HG02970 (cell line): ENCODE data around the gene FAM131B.
"Not testable (repeated sequence)": the region's sequence is repeated elsewhere in the genome, so short reads cannot be mapped to it uniquely, and the experiment has no call there.

ENCODE experiments used
- ATAC-seq: cut with Tn5 transposase; IDR thresholded peaks from one replicate; pipeline ENCODE4 v1.9.1; 2021; ENCODE audit warnings: mild to moderate bottlenecking, moderate library complexity, moderate number of reproducible peaks; ENCODE audit not compliant: unreplicated experiment, low FRiP score

The FAM131B gene

DNA sequence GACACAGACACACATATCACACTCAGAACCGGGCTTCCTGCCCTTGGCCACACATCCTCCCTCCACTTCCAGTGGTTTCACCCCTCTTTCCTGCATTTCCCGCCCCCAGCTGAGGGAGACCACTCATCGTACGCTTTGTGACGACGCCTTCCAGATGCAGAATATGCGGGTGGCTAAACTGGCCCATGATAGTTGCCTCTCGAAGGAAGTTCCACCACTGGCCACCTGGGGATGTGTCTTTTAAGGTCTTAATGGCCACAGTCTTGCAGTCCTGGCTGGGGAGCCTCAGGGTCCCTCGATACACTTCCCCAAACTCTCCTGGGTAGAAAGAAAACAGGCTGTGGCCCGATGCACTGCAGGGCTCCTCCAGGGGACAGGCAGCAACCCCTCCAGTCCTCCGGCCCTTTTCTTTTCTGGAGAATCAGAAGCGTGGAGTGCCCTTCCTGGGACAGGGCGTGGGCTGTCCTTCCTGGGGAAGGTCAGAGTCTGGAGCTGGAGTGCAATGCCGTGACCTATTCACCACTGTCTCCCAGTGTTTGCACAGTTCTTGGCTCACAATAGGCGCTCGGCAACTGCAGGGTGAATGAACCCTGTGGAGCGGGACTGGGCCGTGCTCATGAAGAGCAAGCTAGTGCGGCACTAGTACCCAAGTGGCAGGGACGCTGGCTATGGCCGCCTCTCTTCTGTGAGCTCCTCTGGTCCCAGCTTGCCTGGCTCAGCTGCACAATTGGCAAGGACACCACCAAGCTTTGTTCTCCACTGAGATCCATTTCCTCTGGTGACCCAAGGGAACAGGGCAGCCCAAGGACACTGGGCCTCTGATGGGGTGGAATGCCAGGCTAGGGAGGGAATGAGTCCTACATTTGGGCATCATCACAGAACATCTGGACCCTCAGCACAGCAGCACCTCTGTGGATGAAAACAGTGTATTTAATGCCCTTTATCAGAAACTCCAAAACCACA is 33.0 kb upstream of the FAM131B start:
- ATAC-seq: no peak

DNA sequence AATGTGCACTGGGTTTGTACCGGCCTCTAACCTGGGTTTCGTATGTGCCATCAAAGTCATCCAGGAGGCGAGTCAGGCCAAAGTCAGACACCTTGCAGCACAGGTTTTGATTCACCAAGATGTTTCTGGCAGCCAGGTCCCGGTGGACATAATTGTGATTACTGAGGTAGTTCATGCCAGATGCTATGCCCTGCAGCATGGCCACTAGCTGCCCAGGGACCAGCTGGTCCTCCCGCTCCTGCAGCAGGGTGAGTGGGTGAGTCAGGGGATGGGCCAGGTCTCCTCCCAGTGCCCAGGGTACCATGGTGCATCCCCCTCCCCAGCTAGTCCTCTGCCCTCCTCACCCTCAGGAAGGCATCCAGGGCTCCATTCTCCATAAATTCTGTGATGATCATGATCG is 32.3 kb upstream of the FAM131B start:
- ATAC-seq: no peak

DNA sequence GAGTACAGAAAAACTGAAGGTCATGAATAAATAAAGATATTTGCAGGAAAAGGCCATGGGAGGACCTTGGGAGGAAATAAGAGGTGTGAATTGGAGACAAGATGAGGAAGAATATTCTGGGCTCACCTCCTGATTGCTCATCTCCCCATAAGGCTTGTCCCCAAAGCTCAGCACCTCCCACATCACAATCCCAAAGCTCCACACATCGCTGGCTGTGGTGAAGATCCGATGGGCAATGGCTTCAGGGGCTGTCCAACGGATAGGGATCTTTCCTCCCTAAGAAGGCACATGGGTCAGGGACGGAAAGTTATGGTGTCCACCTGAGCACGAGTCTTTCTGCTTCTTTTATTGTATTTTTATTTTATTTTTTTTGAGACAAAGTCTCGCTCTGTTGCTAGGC is 31.6 kb upstream of the FAM131B start:
- ATAC-seq: no peak

DNA sequence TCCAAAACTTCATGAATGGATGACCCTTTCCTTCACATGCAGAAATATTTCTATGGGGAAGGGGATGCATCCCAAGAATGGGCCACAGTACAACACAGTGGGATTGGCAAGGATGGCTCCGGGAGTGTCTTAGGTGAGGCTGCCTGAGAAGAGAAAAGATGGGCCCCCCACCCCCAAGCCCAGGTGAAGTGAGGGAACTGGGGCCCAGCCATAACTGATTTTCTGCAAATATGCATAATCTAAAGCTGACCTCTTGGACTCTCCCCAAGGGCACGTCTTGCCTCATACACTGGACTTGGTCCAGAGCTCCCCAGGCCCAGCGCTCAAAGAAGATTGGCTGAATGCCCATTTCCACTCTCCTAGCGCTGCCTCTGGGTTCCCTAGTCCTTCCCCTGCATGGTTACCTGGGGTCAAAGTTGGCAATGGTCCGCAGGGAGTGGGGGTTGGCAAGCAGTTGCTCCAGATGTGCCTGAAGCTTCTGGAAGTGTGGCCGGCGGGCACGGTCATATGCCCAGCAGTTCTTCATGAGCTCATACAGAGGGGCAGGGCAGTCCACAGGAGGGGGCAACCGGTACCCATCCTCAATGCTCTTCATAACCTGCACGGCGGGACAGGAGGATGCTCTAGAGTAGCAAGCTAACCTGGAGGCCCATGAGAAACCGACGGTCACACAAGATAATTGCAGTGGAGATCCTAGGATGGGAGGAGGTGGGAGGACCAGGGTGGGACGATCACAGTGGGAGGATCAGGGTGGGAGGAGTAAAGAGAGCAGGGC is 30.9 kb upstream of the FAM131B start:
- ATAC-seq: no peak

DNA sequence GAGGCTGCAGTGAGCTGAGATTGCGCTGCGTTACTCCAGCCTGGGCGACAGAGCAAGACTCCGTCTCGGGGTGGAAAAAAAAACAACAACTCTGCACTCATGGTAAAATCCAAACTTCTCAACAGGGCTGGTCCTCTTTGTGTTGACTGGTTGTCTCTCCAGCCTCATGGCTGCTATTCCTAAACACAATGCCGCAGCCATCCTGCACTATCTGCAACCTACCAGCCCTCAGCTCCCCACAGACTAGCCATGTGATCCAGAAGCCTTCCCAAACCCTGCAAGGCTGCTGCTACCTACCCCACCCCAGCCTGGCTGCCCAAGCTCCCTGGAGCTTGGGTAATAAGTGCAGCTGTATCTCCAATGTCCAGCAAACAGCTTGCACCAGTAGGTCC is 30.4 kb upstream of the FAM131B start:
- no peak for ATAC-seq

DNA sequence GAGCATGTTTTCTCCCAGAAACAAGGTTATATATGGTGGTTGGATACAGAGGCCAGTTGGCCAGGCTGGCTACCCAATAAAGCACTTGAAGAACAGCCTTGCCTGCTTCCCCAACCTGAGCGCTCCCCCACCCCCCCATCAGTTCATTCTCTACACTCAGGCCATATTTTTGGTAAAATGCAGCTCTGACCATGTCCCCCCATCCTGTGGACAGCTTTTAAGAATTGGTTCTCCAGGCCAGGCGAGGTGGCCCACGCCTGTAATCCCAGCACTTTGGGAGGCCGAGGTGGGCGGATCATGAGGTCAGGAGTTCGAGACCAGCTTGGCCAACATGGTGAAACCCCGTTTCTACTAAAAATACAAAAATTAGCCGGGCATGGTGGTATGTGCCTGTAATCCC is 29.9 kb upstream of the FAM131B start:
- ATAC-seq: not testable (repeated sequence)

DNA sequence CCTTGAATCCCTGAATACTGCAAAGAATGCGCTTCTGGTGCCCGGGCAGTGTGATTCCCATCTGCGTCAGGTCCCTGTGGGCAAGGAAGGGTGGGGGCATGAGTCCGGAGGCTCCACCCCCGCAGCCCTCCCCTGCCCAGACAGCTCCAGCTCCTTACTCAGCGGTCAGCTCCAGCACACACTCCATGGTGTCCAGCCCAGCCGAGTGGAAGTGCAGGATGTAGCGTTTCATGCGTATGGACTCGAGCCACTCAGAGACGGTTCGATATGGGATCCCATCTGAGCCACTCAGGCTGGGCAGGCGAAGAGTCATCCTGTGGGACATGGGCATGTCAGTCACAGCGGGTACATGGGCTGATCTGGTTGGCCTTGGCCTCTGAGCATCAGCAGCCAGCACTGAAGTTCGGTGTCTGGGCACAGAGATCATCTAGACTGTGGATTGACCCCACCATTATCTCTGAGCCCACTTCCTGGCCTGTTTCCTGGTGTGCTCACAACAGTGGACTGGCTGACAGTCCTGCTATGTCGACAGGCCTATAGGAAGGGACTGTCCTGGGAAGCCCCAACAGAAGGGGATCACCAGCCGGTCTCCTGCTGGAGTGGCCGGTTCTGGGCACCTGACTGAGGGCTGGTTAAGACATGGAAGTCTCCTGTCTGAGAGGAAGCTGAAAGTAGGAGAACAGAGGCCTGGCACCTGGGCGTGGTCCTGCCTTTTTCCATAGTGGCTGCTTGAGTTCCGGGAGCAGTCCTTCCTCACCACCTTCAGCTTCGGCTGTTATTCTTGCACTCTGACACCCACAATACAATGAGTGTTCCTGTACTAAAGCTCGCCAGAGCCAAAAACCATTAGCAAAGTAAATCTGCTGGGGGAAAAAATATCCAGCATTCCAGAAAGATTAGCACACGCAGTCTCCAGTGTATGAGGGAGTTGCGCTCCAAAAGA is 29.2 kb upstream of the FAM131B start:
- ATAC-seq: no peak

DNA sequence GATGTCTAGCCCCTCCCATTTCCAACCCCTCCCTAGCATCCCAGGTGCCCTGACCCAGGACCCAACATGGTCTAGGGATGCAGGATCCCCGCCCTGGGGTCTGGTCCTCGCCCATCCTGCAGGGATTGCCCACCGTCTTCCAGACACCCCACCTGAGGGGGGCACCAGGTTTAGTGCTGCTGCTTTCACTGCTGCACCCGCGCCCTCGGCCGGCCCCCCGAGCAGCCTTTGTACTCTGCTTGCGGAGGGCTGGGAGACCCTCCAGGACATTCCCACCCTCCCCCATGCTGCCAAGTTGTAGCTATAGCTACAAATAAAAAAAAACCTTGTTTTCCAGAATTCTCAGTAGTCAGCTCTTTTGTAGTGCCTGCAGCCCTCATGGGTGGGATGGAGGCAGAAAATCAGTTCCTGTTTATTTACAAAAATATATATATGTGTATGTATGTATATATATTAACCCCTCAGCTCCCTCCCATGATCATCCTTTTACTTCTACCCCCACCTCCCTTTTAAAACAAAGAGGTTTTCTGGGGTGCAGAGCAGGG is 28.3 kb upstream of the FAM131B start:
- no peak for ATAC-seq

DNA sequence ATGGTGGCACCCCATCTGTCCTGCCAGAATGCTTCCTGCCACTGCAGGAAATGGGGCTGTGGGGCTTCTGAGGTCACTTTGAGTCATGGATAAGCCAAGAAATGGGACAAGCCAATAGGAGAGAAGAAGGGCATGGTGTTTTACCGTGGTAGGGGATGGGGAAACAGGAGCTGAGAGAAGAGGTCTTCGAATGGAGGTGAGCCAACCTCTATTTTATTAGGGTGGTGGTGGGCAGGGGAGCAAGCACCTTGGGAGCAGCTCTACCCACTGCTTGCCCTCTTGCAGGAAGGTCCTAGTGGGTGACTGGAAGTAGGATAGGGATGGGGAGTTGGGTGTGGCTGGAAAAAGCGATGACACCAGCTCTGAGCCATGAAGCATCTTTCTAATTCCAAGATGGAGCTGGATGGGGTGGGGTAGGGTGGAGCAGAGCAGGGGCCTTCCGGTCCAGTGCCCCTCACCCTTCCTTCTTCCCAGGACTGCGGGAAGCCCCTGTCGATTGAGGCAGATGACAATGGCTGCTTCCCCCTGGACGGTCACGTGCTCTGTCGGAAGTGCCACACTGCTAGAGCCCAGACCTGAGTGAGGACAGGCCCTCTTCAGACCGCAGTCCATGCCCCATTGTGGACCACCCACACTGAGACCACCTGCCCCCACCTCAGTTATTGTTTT is 27.7 kb upstream of the FAM131B start:
- ATAC-seq: no peak

DNA sequence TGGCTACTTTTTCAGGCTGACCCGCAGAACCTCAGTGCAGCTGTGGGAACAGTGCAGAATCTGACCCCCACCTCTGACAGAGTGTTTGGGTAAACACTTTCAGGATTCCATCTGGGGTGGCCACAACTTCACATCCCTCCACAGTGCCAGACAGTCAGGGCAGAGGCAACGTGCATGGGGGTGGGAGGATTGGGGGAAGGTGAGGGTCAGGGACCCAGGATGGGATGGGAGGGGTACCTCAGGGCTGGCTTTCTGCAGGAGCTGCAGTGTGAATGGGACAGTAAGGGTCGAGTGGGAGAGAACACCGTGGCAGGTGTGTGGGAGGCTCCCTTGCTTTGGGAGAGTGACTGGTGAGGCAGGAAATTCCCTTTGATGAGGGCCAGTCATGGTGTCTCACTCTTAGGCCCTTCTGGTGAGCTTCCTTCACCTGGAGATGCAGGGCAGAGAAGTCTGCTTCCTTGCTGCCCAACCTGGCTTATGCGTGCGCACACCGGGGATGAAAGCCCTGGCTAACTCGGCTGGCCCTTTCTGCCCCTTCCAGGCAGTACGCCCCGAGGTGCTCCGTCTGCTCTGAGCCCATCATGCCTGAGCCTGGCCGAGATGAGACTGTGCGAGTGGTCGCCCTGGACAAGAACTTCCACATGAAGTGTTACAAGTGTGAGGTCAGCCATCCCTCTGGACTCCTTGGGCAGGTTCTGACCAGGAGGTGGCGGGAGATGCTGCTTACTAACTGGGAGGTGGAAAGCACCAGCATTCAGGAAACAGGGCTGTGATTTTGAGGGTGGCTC is 27.0 kb upstream of the FAM131B start:
- ATAC-seq: no peak

DNA sequence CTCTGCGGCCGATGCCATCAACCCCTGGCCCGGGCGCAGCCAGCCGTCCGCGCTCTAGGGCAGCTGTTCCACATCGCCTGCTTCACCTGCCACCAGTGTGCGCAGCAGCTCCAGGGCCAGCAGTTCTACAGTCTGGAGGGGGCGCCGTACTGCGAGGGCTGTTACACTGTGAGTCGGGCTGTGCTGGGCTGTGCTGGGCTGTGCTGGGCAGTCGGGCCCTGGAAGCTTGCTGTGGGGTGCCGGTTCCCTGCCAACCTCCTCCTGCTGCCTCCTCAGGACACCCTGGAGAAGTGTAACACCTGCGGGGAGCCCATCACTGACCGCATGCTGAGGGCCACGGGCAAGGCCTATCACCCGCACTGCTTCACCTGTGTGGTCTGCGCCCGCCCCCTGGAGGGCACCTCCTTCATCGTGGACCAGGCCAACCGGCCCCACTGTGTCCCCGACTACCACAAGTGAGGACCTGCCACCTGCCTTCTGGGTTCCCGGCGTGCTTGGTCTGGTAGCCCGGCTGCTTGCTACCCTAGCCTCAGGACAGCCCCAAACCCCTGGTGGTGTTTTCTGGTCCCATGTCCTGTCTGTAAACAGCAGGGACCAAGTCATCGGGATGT is 26.1 kb upstream of the FAM131B start:
- no peak for ATAC-seq

DNA sequence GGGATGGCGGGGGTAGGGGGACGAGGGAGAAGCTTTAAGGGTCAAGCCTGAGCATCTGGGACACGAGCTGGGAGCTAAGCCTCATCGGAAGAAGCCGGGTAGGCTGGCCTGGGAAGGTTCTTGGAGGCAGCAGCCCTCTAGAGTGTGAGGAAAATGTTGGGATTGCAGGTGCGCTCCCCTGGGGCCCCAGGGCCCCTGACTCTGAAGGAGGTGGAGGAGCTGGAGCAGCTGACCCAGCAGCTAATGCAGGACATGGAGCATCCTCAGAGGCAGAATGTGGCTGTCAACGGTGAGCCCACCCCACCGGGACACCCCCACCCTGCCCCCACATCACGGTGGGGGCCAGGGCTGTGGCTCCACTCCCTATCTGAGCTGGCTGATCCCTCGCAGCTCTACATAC is 25.5 kb upstream of the FAM131B start:
- ATAC-seq: no peak

DNA sequence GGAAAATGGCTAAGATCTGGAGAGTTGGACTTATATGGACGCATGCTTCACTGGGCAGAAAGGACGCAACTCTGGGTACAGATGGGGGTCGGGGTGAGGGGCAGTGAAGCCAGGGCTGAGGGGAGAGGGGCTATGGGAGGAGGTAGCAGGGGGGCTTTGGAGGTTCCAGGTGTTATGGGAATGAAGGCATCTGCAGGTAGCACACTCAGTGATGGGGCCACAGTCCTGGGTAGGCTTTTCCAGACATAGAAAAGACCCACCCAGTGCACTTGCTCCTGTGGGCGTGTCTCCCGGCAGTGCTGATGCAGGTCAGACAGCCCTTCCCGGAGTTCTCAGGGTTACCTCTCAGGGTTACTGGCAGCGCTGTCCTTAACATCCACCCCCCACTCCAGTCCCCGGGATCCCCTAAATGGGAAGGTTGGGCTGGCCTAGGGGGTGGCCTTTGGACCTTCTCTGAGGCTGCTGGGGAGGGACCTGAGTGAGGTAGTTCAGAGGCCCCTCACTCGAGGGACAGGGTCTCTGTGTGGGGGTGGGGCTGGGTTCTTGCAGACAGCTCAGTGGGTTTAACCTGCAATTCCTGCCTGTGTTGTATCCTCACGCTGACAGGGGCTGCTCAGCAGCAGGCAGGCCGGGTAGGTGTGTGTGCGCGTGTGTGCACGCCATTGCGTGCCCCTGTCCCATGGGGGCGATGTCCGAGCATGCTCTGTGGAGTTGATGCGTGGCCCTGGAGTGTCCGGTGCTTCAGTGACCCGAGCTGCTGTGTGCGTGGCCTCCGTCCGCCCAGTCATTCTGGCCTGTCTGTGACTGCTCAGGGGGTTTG is 24.9 kb upstream of the FAM131B start:
- ATAC-seq: no peak

DNA sequence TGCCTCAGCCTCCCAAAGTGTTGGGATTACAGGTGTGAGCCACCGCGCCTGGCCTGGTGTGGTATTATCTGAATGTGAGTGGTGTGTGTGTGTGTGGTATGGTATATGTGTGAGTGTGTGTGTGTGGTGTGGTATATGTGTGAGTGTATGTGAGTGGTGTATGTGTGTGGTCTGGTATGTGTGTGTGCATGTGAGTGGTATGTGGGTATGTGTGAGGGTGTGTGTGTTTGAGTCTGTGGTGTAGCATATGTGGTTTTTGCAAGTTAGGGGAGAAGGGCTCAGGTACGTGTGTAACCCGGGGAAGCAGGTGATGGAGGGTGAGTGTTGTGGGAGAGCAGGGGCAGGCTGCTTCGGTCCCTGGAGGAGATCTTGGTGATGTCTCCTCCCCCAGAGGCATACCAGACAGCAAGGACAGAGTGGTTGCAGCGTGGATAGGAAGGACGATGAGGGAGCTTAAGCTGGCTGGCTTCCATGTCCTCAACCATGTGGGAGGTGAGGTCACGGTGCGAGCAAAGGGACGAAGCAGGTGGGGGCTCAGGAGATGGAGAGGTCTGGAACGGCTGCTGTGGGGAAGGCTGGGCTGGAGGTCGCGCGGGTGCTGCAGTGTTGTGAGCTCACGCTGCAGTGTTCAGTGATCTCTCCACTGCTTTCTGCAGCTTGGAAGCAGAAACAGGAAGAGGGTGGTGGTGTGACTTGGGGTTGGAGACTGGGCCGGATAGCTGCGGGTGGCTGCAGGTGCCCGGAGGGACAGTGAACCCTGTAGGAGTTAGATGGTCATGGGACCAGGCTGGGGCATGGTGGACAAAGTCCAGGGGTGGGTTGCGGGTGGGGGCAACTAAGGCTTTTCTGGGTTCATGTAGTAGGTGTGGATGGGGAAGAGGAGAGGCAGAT is 23.6 kb upstream of the FAM131B start:
- no peak for ATAC-seq

DNA sequence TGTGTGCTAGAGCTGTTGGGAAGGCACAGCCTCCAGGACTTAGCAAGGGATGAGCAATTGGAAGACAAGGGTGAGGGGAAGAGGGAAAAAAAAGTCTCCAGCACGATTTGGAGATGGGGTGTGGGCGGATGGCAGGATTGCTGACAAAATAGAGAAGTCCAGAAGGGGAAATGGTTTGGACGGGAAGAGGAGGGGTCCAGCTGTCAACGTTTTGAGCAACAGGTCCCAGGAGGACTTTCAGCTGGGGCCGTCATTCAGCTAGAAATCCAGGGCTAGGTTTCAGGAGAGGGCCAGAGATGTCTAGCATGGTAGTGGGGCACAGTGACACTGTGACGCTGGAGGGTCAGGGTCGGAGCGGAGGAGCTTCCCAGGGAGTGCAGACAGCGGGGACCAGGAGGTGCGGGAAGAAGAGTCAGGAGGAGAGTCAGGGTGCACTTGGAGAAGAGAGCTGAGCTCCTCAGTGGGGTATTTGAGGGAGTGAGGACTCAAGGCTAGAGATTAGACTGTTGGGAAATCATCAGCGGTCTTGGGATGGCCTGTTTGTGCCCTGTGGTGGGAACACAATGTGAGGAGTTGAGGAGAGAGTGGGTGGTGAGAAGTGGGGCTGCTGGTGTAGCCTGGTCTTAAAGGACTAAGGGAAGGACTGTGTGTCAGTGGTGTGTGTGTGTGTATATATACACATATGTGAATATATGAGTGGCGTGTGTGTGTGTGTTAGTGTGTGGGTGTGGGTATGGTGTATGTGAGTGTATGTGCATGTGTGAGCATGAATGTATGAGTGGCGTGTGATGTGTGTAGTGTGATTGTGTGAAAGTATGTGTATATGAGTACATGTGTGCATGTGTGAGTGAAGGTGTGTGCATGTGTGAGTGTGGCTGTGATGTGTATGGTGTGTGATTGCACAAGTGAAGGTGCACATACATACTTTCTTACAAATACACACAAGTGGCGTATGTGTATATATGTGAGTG is 22.4 kb upstream of the FAM131B start:
- no peak for ATAC-seq

DNA sequence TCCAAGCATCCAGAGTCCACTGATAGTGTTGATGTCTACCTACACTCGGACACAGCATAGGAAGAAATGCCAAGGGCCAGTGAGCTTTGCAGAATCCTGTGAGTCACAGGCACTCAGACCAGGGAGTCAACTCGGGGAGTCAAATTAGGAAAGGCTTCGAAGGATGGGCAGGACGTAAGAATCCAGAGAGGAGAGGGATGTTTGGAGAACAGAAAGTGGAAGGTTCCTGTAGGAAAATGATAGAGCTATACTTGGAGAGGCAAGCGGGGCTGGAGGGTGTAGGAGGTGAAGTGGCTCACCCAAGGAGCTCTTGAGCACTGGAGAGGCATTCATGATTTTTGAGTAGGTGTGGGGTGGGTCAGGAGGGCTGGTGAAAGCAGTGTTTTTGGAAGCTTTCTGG is 21.6 kb upstream of the FAM131B start:
- no peak for ATAC-seq
